Placental pericyte (primary cell): ENCODE results near the gene B3GALT4. TPM values are rescaled to one million over a fixed set of nuclear protein-coding genes. Genes with fewer than 3 reads are reported as not detected.

Experiments used
- total RNA-seq: library from RNA; depleted of rRNA; stranded (reverse); fragments of >200 nt; gene quantifications from 2 replicates; pipeline ENCODE4 v1.2.3, GENCODE V29; 2012

Gene B3GALT4
- 2.4 and 2.6 TPM in 2 replicates for total RNA-seq

DNA sequence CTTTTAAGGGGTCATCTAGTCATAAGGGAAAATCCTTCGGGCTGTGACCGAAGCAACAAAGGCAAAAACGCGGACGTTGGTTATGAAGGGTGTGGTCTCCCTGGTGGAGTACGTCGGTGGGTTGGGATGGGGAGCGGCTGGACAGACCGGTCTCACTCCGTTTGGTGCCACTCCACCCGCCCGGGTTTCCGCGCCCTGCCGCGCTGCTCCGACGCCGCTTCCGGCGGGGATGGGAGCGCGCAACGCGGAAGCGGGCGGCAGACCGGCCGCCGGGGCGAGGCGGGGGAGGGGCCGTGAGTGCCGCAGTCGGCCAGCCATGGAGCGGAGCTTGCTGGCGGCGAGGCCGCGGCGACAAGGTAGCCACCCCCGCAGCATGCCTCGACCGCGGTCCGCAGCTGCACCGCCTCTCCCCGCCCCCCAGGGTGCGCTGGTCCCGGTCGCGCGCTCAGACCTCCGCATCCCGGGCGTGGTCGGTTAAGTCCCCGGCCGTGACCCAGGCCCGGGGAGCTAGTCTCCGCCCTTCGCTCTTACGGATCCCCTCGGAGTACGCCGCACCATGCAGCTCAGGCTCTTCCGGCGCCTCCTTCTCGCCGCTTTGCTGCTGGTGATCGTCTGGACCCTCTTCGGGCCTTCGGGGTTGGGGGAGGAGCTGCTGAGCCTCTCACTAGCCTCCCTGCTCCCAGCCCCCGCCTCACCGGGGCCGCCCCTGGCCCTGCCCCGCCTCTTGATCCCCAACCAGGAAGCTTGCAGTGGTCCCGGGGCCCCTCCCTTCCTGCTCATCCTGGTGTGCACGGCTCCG is at the start of gene B3GALT4:
Gene B3GALT4, plus strand, starts transcription at position 260 of the 799 bp plus-strand sequence. Its CDS starts 297 bp downstream, at position 557.

DNA sequence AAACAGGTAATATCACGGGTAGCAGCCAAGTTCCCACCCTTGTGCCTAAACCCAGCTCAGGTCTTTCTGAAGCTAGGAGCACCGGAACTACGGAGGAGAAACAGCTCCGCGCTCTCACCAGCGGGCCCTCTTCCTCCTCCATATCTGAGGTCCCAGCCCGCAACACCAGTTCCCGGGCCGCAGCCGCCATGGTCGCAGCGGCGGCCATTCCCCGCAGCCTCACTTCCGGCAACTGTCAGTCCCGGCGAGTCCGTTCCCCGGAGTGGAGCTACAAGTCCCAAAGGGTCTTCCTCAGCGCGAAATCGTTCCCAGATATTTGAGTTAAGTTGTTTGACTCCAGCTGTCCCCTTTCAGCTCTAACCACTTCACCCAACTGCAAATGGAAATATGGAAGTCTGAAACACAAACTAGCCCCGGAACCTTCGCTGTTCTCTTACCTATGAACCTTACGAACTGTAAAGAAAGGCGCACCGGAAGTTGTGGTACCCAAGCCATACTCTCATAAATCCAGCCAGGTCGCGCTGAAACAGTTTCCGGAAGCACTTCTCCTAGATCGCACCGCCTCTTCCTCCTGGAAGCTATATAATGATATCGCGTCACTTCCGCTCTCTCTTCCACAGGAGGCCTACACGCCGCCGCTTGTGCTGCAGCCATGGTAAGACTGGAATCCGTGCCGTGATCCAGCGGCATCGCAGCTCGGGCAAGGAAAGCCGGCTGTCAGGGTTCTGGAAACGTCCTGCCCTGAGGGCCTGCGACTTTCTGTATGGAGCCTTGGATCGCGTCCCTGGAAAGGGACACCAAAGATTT is 5.3 kb upstream of the B3GALT4 start, which contains the start of the genes RPS18 and VPS52:
Gene RPS18, plus strand, starts transcription at position 608 of the 807 bp plus-strand sequence. Its CDS starts 45 bp downstream, at position 653.
Gene VPS52, minus strand, starts transcription at position 409 of the 807 bp plus-strand sequence. Its CDS starts 201 bp downstream, at position 208.

GRCh38 chr6:33288921-33289783 is 12.2 kb downstream of the B3GALT4 start, which contains the start of the genes PFDN6 and WDR46:
TSS of gene PFDN6 (plus strand) at chr6:33289601. CDS start at chr6:33289857, 256 bp downstream.
TSS of gene WDR46 (minus strand) at chr6:33289239. CDS start at chr6:33289170, 69 bp downstream.

DNA sequence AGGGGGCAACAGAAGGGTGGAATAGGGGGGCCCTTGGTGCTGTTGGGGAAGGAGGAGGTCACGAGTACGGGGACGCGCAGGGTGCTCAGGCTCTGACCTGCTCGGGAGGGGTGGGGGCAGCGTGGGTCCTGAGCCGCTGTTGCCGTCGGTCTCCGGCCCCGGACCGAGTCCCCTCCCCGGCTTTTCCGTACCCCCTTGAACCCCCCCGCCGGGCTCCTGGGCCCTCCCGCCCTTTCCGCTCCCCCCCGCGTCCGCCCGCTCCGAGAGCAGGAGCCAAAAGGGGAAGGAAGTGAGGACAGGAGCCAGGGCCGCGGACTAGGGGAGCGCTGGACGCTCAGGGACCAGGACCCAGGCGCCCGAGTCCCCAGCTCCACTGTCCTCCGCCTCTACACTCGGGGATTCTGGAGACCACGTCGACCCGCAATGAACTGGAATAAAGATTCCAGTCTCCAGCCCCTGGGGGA is 21.9 kb downstream of the B3GALT4 start, which contains the start of gene RGL2:
Gene RGL2, minus strand, starts transcription at position 170 of the 464 bp plus-strand sequence. CDS start 332 bp downstream, outside the sequence.

DNA sequence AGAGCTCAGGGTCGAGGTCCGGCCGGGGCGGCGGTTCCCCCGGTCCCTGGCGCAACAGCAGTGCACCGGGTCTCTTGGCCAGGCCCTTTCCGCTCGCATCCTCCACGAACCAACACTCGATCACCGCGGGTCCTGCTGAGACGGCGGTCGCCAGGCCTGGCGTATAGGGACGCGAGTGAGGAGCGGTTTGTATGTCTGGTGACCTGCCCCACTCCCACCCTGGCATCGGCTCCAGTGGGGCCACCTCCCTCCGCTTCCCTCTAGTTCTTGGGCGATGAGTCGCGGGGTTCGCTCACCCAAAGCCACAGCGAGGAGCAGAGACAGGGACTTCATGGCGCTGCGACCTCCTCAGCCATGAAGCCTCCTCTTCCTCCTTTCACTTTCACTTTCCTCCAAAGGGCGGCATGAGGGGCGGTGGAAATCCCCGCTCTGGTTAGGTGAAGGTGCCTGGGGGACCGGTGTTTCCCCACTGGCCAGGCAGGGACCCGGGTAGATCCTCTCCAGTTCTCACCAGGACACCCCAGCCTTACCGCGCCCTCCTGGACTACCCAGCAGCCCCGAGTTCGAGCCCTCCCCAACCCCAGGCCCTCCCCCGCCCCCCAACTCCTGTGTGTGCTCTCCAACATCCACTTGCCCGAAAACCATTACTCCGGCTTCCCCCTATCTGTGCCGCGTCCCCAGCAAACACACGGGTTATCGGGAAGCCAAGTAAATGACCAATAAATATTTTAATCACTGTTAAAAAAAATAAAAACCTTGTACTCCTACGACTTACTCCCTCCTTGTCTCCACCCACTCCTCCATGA is 37.0 kb downstream of the B3GALT4 start, which contains the start of gene TAPBP:
Gene TAPBP, minus strand, starts transcription at position 370 of the 806 bp plus-strand sequence. Its CDS starts 37 bp downstream, at position 333.

GRCh38 chr6:33317669-33318425 is 40.9 kb downstream of the B3GALT4 start, which contains the start of gene ZBTB22:
TSS of gene ZBTB22 (minus strand) at chr6:33317744. CDS start at chr6:33316916, 828 bp downstream.

Other genes starting within 250 kb of the B3GALT4 start
- gene HLA-DPA1, start 203.5 kb upstream of the B3GALT4 start, total RNA-seq, result 2.4 TPM in 1 of 2 replicates, not detected in the other
- 4.9 TPM in 1 of 2 replicates, not detected in the other for gene HLA-DPB1, start 201.1 kb upstream of the B3GALT4 start, total RNA-seq
- gene COL11A2, start 84.7 kb upstream of the B3GALT4 start, total RNA-seq, result 0.14 and 0.22 TPM in 2 replicates
- gene RXRB, start 76.5 kb upstream of the B3GALT4 start, total RNA-seq, result 23.5 and 24.5 TPM in 2 replicates
- gene SLC39A7, start 76.3 kb upstream of the B3GALT4 start, total RNA-seq, result 157 and 224 TPM in 2 replicates
- 1.0 and 1.5 TPM in 2 replicates for gene HSD17B8, start 72.5 kb upstream of the B3GALT4 start, total RNA-seq
- 20.8 and 39.2 TPM in 2 replicates for gene RING1, start 68.6 kb upstream of the B3GALT4 start, total RNA-seq
- 39.0 and 43.2 TPM in 2 replicates for gene VPS52, start 5.2 kb upstream of the B3GALT4 start, total RNA-seq
- gene RPS18, start 5.0 kb upstream of the B3GALT4 start, total RNA-seq, result 1,400 and 3,187 TPM in 2 replicates
- gene WDR46, start 12.1 kb downstream of the B3GALT4 start, total RNA-seq, result 76.8 and 93.1 TPM in 2 replicates
- gene PFDN6, start 12.5 kb downstream of the B3GALT4 start, total RNA-seq, result 22.8 and 29.9 TPM in 2 replicates
- 24.3 and 30.4 TPM in 2 replicates for gene RGL2, start 21.8 kb downstream of the B3GALT4 start, total RNA-seq
- gene TAPBP, start 37.0 kb downstream of the B3GALT4 start, total RNA-seq, result 134 and 176 TPM in 2 replicates
- gene ZBTB22, start 40.6 kb downstream of the B3GALT4 start, total RNA-seq, result 17.5 and 18.3 TPM in 2 replicates
- gene DAXX, start 45.8 kb downstream of the B3GALT4 start, total RNA-seq, result 49.4 and 66.5 TPM in 2 replicates
- 1.1 and 68.3 TPM in 2 replicates for gene KIFC1, start 114.7 kb downstream of the B3GALT4 start, total RNA-seq
- 31.1 and 35.2 TPM in 2 replicates for gene PHF1, start 133.9 kb downstream of the B3GALT4 start, total RNA-seq
- 169 and 185 TPM in 2 replicates for gene CUTA, start 141.0 kb downstream of the B3GALT4 start, total RNA-seq
- gene SYNGAP1, start 142.9 kb downstream of the B3GALT4 start, total RNA-seq, result 6.7 and 7.0 TPM in 2 replicates
- 5.5 and 7.0 TPM in 2 replicates for gene ZBTB9, start 177.5 kb downstream of the B3GALT4 start, total RNA-seq